ENCODE data around the gene HYAL1. TPM values are rescaled to one million over a fixed set of nuclear protein-coding genes. Genes with fewer than 3 reads are reported as not detected.

The HYAL1 gene
- total RNA-seq, 4 donors from 2014 or later = 1.8 to 13.8 (median 3.8) TPM

- Histone ChIP-seq H3K9me3 (no peaks in the 10 kb centered on the region), H3K36me3 (peaks cover 0 to 17% (median 2%) of the 10 kb centered on the region in 4 donors), H3K4me3 (no peak overlapping the region), H3K27ac (no peak overlapping the region), H3K27me3 (no peaks in the 10 kb centered on the region), H3K4me1 (peaks cover 12 to 45% (median 35%) of the 10 kb centered on the region in 4 donors)
- in situ Hi-C loops (cut with MboI; ENCODE audit: low pct_ligation_motif_present in 1 of 4, low pct_unique_long_range_greater_than_20kb in 1 of 4, low sequenced_read_pairs in 3 of 4) (no loop called here), intact Hi-C loops (cut with DNase I; ENCODE audit: low total_unique reads) (no loop called here)
- 92% methylated on average over 8 of the region's 8 CpGs; no CpG with 5 or more reads in 1 of the 2 donors for WGBS, 2 donors (ENCODE audit: low coverage in 1 of 2)
- DNase-seq = no peak
- TF ChIP-seq POLR2A (IDR thresholded peaks at IDR 0.05) = no peak
Observed at GRCh38 chr3:50326182-50326541, 22.8 kb upstream of the HYAL1 start.

- in situ Hi-C loops (cut with MboI; ENCODE audit: low pct_ligation_motif_present in 1 of 4, low pct_unique_long_range_greater_than_20kb in 1 of 4, low sequenced_read_pairs in 3 of 4) = no loop called here
Observed at GRCh38 chr3:50325497-50326181, 22.3 kb upstream of the HYAL1 start.

GRCh38 chr3:50325113-50325480, 21.7 kb upstream of the HYAL1 start:
- in situ Hi-C loops (cut with MboI; ENCODE audit: low pct_ligation_motif_present in 1 of 4, low pct_unique_long_range_greater_than_20kb in 1 of 4, low sequenced_read_pairs in 3 of 4) = no loop called here
- H3K4me3 ChIP-seq = no peak overlapping the region
- TF ChIP-seq POLR2AphosphoS5 (IDR thresholded peaks at IDR 0.05) (no peak), POLR2A (IDR thresholded peaks at IDR 0.05) (no peak), EP300 (IDR thresholded peaks at IDR 0.05; ENCODE audit: low read depth) (no peak), CTCF (IDR thresholded peaks at IDR 0.05) (no peak)

More at GRCh38 chr3:50325497-50326181, 22.3 kb upstream of the HYAL1 start:
- intact Hi-C loops (cut with DNase I; ENCODE audit: low total_unique reads) = no loop called here
- Histone ChIP-seq H3K4me1 (peaks cover 12 to 45% (median 35%) of the 10 kb centered on the region in 4 donors), H3K36me3 (peaks cover 0 to 12% (median 0%) of the 10 kb centered on the region in 4 donors), H3K27ac (no peak overlapping the region), H3K27me3 (no peaks in the 10 kb centered on the region), H3K9me3 (no peaks in the 10 kb centered on the region), H3K4me3 (no peak overlapping the region)
- DNase-seq = no peak
- WGBS, 2 donors (ENCODE audit: low coverage in 1 of 2) = 68 to 87% methylated on average over 4 to 11 of the region's 11 CpGs
- TF ChIP-seq CTCF (IDR thresholded peaks at IDR 0.05) (no peak), EP300 (IDR thresholded peaks at IDR 0.05; ENCODE audit: low read depth) (no peak), POLR2A (IDR thresholded peaks at IDR 0.05) (no peak), POLR2AphosphoS5 (IDR thresholded peaks at IDR 0.05) (no peak)

GRCh38 chr3:50324351-50325112, 21.2 kb upstream of the HYAL1 start:
- peak; percentile 65 for DNase-seq
- TF ChIP-seq EP300 (IDR thresholded peaks at IDR 0.05; ENCODE audit: low read depth) = no peak
- TF ChIP-seq CTCF (IDR thresholded peaks at IDR 0.05) = peak; percentile 77 to 89 (median 81)
- in situ Hi-C loops (cut with MboI; ENCODE audit: low pct_ligation_motif_present in 1 of 4, low pct_unique_long_range_greater_than_20kb in 1 of 4, low sequenced_read_pairs in 3 of 4) = no loop called here
- H3K9me3 ChIP-seq = no peaks in the 10 kb centered on the region
- 13 to 48% methylated on average over 1 to 4 of the region's 4 CpGs for WGBS, 2 donors (ENCODE audit: low coverage in 1 of 2)
- no peaks in the 10 kb centered on the region for H3K27me3 ChIP-seq
- intact Hi-C loops (cut with DNase I; ENCODE audit: low total_unique reads) = no loop called here
- no peak overlapping the region for H3K4me3 ChIP-seq
- peaks cover 18 to 56% (median 44%) of the 10 kb centered on the region in 4 donors for H3K4me1 ChIP-seq
- H3K27ac ChIP-seq = peak overlapping the region; percentile 92 to 94 (median 92)
- H3K36me3 ChIP-seq = peaks cover 0 to 1% (median 0%) of the 10 kb centered on the region in 4 donors

More at GRCh38 chr3:50325113-50325480, 21.7 kb upstream of the HYAL1 start:
- peaks cover 0 to 7% (median 0%) of the 10 kb centered on the region in 4 donors for H3K36me3 ChIP-seq
- no peak overlapping the region for H3K27ac ChIP-seq
- H3K27me3 ChIP-seq = no peaks in the 10 kb centered on the region
- no peaks in the 10 kb centered on the region for H3K9me3 ChIP-seq
- intact Hi-C loops (cut with DNase I; ENCODE audit: low total_unique reads) = no loop called here
- no peak for DNase-seq
- H3K4me1 ChIP-seq = peaks cover 15 to 50% (median 39%) of the 10 kb centered on the region in 4 donors
- 93% methylated on average over 2 of the region's 2 CpGs; no CpG with 5 or more reads in 1 of the 2 donors for WGBS, 2 donors (ENCODE audit: low coverage in 1 of 2)

Data from transverse colon (tissue), 4 donors.